HG03064 (cell line): Measurements from ENCODE around the gene PMM2.
"Not testable (repeated sequence)": the region's sequence is repeated elsewhere in the genome, so short reads cannot be mapped to it uniquely, and the experiment has no call there.

Source experiments
- ATAC-seq: cut with Tn5 transposase; IDR thresholded peaks from one replicate; pipeline ENCODE4 v1.9.1; 2021; ENCODE audit warnings: low read depth; ENCODE audit not compliant: unreplicated experiment

PMM2 gene

GRCh38 chr16:8864480-8865110, 67.0 kb downstream of the PMM2 start:
- no peak for ATAC-seq

- ATAC-seq: no peak
Measured at GRCh38 chr16:8865145-8865882, 67.7 kb downstream of the PMM2 start.

- no peak for ATAC-seq
Measured at GRCh38 chr16:8866118-8866883, 68.7 kb downstream of the PMM2 start.

- no peak for ATAC-seq
Measured at GRCh38 chr16:8866884-8867215, 69.2 kb downstream of the PMM2 start.

GRCh38 chr16:8867216-8867931, 69.7 kb downstream of the PMM2 start:
- no peak for ATAC-seq

GRCh38 chr16:8867932-8868415, 70.3 kb downstream of the PMM2 start:
- no peak for ATAC-seq

- peak; percentile 73 for ATAC-seq
Measured at GRCh38 chr16:8868416-8869211, 71.0 kb downstream of the PMM2 start, which contains the start of gene CARHSP1. Gene CARHSP1, minus strand, starts transcription at chr16:8869006. Its CDS starts 9,678 bp downstream, at chr16:8859328.

GRCh38 chr16:8869212-8869987, 71.8 kb downstream of the PMM2 start:
- no peak for ATAC-seq

- not testable (repeated sequence) for ATAC-seq
Measured at GRCh38 chr16:8869988-8870241, 72.3 kb downstream of the PMM2 start.

- no peak for ATAC-seq
Measured at GRCh38 chr16:8872071-8872470, 74.4 kb downstream of the PMM2 start.

- ATAC-seq: no peak
Measured at GRCh38 chr16:8872967-8873865, 75.6 kb downstream of the PMM2 start.

- not testable (repeated sequence) for ATAC-seq
Measured at GRCh38 chr16:8873866-8874195, 76.2 kb downstream of the PMM2 start.

GRCh38 chr16:8874388-8874787, 76.7 kb downstream of the PMM2 start:
- no peak for ATAC-seq

- ATAC-seq: not testable (repeated sequence)
Measured at GRCh38 chr16:8875317-8875716, 77.7 kb downstream of the PMM2 start.

- ATAC-seq: no peak
Measured at GRCh38 chr16:8877894-8878522, 80.4 kb downstream of the PMM2 start.

GRCh38 chr16:8878523-8878911, 80.9 kb downstream of the PMM2 start:
- no peak for ATAC-seq

GRCh38 chr16:8880839-8881510, 83.3 kb downstream of the PMM2 start:
- no peak for ATAC-seq
